ENCODE measurements around the gene RCE1. TPM values are rescaled to one million over a fixed set of nuclear protein-coding genes. Genes with fewer than 3 reads are reported as not detected.

Gene RCE1
- total RNA-seq, 4 donors from 2014 or later = 8.8 to 13.4 (median 11.7) TPM

DNA sequence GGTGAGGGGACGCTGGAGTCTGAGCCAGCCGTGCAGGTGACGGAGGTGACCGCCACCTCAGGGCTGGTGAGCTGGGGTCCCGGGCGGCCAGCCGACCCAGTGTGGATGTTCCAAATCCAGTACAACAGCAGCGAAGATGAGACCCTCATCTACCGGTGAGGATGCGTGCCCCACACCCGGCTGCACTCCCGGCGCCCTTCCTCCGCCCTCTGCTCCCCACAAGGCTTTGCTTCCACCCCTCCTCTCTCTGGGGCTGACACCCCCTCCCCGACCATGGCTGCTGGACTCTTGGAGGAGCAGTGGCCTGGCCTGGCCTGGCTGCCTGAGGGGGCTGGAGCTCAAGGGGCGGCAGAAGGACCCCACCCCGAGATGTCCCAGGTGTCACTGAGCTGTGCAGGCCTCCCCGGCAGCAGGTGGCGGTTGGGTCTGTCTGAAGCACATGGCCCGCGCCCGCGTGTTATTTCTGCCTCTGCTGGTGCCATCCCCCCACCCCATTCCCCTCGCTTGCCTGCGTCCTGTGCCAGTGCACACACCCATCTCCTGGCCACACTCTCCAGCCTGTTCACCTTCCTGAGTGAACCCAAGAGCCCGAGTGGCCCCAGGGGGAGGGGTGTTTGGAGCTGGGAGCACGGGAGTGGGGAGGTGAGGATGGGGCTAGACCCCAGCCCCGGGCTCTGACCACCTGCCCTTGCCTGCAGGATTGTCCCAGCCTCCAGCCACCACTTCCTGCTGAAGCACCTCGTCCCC lies 15.9 kb downstream of the RCE1 start:
- TF ChIP-seq CTCF (IDR thresholded peaks at IDR 0.05; ENCODE audit: low read depth) = no peak

- no peak for TF ChIP-seq CTCF (IDR thresholded peaks at IDR 0.05; ENCODE audit: low read depth)
Observed at GRCh38 chr11:66859686-66860448, 16.6 kb downstream of the RCE1 start.

DNA sequence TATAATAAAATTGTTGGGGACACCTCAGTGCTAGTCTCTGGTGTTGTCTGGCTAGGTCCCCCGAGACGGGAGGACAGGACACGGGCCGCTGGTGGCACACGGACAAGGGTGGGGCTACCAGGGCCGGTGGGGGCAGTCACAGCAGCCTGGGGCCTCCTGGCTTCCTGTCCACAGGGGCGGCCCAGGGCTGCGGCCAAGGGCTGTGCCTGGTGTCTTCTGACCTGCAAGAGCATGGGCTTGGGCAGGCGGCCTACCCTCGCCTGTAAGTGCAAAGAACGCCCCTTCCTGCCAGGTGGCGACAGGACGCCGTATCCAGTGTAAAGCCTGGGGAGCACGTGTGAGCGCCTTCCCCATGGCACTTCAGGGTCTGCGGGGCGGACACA lies 17.2 kb downstream of the RCE1 start:
- TF ChIP-seq CTCF (IDR thresholded peaks at IDR 0.05; ENCODE audit: low read depth) = no peak

- TF ChIP-seq CTCF (IDR thresholded peaks at IDR 0.05; ENCODE audit: low read depth) = no peak
Observed at GRCh38 chr11:66861038-66861773, 18.0 kb downstream of the RCE1 start.

- TF ChIP-seq CTCF (IDR thresholded peaks at IDR 0.05; ENCODE audit: low read depth) = no peak
Observed at GRCh38 chr11:66861774-66862558, 18.7 kb downstream of the RCE1 start.

- no peak for TF ChIP-seq CTCF (IDR thresholded peaks at IDR 0.05; ENCODE audit: low read depth)
Observed at GRCh38 chr11:66862559-66863037, 19.4 kb downstream of the RCE1 start.

All from subcutaneous adipose tissue (tissue), 4 donors.